Urinary bladder (tissue), 4 donors: ENCODE results near the gene AOPEP. TPM values are rescaled to one million over a fixed set of nuclear protein-coding genes. Genes with fewer than 3 reads are reported as not detected.

Experiments
- DNase-seq: peaks from one replicate; pipeline ENCODE4 v3.0.0-alpha.2; 2015; ENCODE audit errors: extremely low spot score
- H3K27ac ChIP-seq: one replicate; pipeline ENCODE4 v1.5.1; 2013; ENCODE audit warnings: low read depth, mild to moderate bottlenecking, moderate library complexity
- H3K36me3 ChIP-seq: one replicate; pipeline ENCODE4 v1.6.1; 2013; ENCODE audit warnings: mild to moderate bottlenecking, moderate library complexity; ENCODE audit not compliant: insufficient read depth
- H3K4me1 ChIP-seq: one replicate; pipeline ENCODE4 v1.6.1; 2013; ENCODE audit warnings: mild to moderate bottlenecking, moderate library complexity; ENCODE audit not compliant: insufficient read depth
- H3K4me3 ChIP-seq: one replicate; pipeline ENCODE4 v1.5.1; 2013; ENCODE audit warnings: low read depth, low read length
- WGBS: extraction: QIAGEN DNeasy Blood & Tissue Kit; methylation state at CpG from one replicate; pipeline ENCODE4 v1.1.7; 2013; 5-methylcytosine and 5-hydroxymethylcytosine counted together
- polyA plus RNA-seq: library from polyadenylated mRNA; stranded (reverse); fragments of 200-250 nt; gene quantifications from one replicate; pipeline ENCODE4 v1.2.3, GENCODE V29; 2013
- total RNA-seq: library from RNA; depleted of rRNA; stranded (reverse); fragments of >200 nt; gene quantifications from one replicate; pipeline ENCODE4 v1.2.3, GENCODE V29; 2014
- donor health status: healthy with polysubstance abuse.
- donor health status: healthy.

AOPEP gene
- total and polyA plus RNA-seq, 2 donors, result 99.2 to 136 TPM

DNA sequence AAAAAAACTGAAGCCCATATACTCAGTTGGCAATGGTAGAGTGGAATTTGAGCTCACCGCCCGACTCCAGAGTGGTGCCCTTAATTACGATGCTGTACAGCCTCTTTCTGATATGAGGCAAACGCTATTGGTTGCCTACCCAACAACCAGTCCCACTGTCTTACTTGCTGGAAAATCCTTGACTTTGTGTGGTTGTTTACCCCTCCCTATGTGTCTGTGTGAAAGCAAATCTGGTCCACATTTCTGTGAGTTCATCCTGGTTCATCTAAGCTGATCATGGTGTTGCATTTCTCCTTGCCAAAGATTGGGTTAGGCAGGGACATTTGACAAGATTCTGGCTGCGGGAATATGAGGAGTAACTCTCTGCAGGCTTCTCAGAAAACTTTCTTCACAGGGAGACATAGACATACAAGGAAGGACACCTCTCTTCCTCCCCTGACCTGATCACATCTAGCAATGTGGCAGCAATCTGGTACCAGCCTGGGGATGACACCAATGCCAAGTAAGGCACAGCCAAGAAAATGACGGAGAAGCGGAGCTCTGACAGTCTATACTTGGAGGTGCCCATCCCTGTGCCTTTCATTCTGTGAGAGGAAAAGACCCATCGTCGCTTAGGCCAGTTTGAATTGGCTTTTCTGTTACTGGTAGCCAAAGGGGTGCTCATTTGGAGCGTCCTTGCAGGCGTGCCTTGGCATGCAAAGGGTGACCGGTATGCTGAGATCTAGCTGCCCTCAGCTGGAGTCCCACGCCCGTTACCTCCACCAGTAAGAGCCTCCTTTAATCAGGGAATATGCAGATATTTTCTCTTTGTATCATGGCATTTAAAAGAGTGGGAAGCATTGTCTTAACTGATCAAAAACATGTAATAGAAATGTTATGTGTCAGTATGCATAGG lies 124.3 kb downstream of the AOPEP start:
- no peak for DNase-seq
- Histone ChIP-seq H3K36me3 (no peaks in the 10 kb centered on the region), H3K4me3 (no peak overlapping the region), H3K4me1 (peaks cover 2% of the 10 kb centered on the region), H3K27ac (no peak overlapping the region)
- WGBS, result 97% methylated on average over 14 of the region's 14 CpGs

DNA sequence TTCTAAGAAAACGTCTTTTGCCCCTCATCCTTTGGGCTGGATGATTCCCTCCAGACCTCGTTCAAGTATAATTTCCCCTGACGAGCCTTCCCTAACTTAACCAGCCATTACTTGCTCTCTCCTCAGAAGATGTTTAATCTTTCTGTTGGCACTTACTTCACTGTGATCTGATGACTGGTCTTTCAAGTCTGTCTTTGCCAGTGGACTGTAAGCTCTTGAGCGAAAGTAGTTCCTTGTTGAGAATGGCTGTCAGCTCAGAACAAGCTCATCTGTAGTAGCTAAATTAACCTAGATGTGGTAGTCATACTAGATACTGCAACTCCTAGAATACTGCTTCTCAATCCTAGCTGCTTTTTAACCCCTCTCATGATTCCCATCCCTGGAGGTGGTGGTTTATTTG lies 125.0 kb downstream of the AOPEP start:
- no peak overlapping the region for H3K27ac ChIP-seq
- H3K36me3 ChIP-seq, result no peaks in the 10 kb centered on the region
- 96% methylated on average over 4 of the region's 4 CpGs for WGBS
- H3K4me1 ChIP-seq, result peaks cover 2% of the 10 kb centered on the region
- no peak for DNase-seq
- H3K4me3 ChIP-seq, result no peak overlapping the region

DNA sequence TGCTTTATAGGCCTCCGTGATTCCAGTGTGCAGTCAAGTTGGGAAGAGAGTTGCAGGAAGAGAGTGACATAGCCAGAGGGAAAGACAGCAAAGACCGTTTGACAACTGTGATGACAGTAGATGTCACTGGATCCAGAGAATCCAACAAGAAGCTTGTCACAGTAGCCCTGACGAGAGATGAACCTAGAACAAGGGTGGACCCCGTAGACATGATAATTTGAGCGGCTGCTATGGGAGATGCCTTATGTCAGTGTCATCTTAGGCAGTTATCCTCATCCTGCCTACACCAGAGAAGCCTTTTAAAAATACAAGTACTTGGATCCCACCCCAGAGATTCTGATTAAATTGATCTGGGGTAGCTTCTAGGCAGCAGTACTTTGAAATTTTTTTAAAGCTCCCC lies 125.4 kb downstream of the AOPEP start:
- Histone ChIP-seq H3K27ac (no peak overlapping the region), H3K4me1 (peaks cover 2% of the 10 kb centered on the region), H3K36me3 (no peaks in the 10 kb centered on the region), H3K4me3 (no peak overlapping the region)
- WGBS, result 98% methylated on average over 5 of the region's 5 CpGs
- DNase-seq, result no peak

DNA sequence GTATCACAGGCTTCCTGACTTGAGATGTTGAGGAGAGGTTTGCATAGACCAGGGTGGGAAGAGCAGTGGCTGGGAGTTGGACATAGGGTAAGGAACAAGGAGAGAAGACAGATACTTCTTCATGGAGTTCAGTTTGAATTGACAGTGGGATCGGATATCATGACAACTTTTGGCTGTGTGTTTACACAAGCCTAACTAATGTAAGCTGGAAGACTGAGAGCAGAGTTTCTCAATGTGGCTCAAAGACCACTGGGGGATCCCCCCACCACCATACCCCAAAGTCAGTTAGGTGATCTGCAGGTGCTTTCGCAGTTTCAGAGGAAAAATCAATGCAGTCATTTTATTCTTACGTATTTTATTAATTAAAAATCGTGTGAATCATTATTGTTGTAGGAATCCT lies 125.9 kb downstream of the AOPEP start:
- Histone ChIP-seq H3K4me3 (no peak overlapping the region), H3K36me3 (no peaks in the 10 kb centered on the region), H3K4me1 (peaks cover 2% of the 10 kb centered on the region), H3K27ac (no peak overlapping the region)
- no peak for DNase-seq
- 91% methylated on average over 4 of the region's 4 CpGs for WGBS

DNA sequence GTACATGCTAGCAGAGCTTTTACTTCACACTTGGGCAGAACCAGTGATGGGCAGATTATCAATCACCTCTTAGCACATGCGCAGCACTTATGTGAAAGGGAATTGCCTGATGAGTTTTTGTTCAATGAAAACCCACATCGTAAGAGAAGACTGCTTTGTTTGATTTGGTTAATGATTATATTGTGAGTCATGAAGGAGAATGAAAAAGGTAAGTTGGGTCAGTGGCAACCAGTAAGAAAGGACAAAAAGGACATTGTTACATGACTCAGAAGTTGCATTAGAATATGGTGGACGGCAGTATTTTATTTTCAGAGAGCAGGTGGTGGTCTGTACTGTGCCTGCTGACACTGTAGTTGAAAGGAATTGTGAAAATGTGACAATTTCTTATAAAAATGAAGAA lies 127.4 kb downstream of the AOPEP start:
- H3K27ac ChIP-seq, result no peak overlapping the region
- H3K36me3 ChIP-seq, result no peaks in the 10 kb centered on the region
- H3K4me3 ChIP-seq, result no peak overlapping the region
- WGBS, result 91% methylated on average over 3 of the region's 3 CpGs
- peaks cover 2% of the 10 kb centered on the region for H3K4me1 ChIP-seq
- DNase-seq, result no peak

DNA sequence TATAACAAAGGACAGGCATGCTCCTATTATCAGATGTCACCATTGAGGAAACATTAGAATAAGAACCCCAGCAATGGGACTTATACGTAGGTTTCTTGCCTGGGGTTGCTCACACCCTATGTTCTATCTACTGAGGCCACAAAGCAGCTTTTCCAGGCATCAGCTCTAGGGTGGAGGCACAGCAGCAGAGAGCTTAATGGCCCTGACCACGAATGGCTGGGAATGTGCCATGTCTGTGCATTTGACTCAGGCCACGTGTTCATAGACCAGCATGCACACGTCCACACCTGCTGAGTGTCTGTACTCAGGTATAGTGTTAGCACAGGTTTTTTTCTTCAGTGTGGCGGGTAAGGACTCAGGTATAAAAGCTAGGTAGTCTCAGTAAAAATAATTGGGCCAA lies 129.4 kb downstream of the AOPEP start:
- Histone ChIP-seq H3K27ac (no peak overlapping the region), H3K4me1 (peaks cover 2% of the 10 kb centered on the region), H3K4me3 (no peak overlapping the region), H3K36me3 (no peaks in the 10 kb centered on the region)
- no peak for DNase-seq
- 85% methylated on average over 5 of the region's 5 CpGs for WGBS

DNA sequence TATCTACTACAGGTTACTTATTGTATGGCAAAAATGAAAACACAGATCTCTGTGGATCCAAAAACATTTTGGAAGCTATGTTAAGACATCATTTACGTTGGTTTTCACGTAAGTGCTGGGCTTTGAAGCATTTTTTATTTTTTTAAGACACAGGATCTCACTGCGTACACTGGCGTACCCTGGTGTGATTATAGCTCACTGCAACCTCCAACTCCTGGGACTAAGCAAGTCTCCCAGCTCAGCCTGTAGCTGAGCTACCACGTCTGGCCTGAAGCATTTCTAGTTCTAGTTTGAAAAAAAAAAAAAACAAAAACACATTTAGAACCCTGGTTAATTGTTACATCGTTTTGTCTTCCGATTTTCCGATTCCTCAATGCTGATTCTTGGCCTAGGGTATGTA lies 131.3 kb downstream of the AOPEP start:
- Histone ChIP-seq H3K36me3 (no peaks in the 10 kb centered on the region), H3K4me1 (no peaks in the 10 kb centered on the region), H3K27ac (no peak overlapping the region), H3K4me3 (no peak overlapping the region)
- 91% methylated on average over 8 of the region's 8 CpGs for WGBS
- no peak for DNase-seq

DNA sequence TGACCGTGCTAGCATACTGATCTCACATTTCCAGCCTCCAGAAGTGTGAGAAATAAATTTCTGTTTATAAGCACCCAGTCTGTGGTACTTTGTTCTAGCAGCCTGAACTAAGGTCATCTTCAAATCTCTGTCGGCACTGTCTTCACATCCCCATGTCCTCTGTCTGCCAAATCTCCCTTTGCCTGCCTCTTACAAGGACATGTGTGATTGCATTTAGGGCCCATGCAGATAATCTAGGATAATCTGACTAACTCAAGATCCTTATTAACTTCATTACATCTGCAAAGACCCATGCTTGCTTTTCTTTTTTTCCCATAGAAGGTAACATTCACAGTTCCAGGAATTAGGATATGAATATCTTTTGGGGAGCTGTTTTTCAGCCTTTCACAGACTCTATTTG lies 132.7 kb downstream of the AOPEP start:
- H3K4me1 ChIP-seq, result no peaks in the 10 kb centered on the region
- H3K27ac ChIP-seq, result no peak overlapping the region
- DNase-seq, result no peak
- 82% methylated on average over 2 of the region's 2 CpGs for WGBS
- H3K4me3 ChIP-seq, result no peak overlapping the region
- H3K36me3 ChIP-seq, result no peaks in the 10 kb centered on the region

DNA sequence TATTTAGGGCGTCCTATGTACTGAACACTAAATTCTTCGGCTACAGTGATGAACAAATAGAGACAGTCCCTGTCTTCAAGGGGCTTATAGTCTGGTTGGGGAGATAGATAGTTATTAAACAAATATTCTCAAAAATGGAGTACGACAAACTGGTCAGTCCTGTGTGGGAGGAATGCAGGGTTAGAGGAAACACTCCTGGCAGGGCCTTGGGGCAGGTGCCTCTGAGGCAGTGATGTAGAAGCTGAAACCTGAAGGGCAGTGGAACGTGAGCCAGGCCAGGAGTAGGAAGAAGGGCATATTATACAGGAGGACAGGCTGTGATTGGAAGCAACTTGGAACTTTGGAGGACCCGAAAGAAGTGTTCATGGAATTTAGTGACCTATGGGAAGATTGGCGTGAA lies 133.4 kb downstream of the AOPEP start:
- Histone ChIP-seq H3K4me1 (no peaks in the 10 kb centered on the region), H3K36me3 (no peaks in the 10 kb centered on the region), H3K27ac (no peak overlapping the region), H3K4me3 (no peak overlapping the region)
- 98% methylated on average over 6 of the region's 6 CpGs for WGBS
- DNase-seq, result no peak

DNA sequence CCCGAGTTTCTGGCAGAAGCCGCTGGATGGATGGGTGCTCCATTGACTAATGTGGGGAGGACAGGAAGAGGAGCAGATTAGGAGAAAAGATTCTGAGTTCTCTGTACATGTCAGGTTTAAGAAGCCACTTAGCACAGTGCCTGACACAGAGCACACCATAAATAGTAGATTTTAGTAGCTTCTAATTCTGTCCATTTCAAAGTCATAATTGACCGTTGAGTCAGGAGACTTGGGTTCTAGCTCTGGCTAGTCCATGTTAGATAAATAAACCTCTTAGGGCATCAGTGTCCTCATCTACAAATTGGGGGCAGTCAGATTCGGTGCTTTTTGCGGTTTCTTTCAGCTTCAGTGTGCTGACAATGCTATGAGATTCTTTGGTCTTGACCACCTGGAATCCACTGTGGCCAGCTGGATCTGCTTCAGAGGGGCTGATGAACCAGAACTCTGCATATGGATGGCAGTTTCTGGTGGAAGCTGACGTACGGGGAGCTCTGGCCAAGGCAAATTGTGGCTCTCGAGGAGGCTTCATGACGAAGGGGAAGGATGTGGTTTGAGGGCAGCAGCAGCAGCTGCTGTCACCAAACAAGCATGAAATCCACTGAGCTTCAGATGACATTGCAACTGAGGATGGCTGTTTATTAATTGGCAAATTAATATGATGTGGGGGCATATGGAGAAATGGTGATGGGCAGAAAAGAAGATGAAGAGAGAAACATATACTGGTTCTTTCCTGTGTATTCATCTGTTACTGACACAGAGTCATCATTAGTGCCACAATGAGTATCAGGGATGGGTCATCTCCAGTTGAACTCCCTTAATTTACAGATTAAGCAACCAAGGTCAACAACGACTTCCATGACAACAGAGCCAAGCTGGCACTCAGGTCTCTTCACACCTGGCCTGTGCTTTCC lies 134.4 kb downstream of the AOPEP start:
- no peak for DNase-seq
- no peak overlapping the region for H3K4me3 ChIP-seq
- H3K27ac ChIP-seq, result peak overlapping the region; percentile 62
- 85% methylated on average over 10 of the region's 10 CpGs for WGBS
- no peaks in the 10 kb centered on the region for H3K4me1 ChIP-seq
- no peaks in the 10 kb centered on the region for H3K36me3 ChIP-seq

DNA sequence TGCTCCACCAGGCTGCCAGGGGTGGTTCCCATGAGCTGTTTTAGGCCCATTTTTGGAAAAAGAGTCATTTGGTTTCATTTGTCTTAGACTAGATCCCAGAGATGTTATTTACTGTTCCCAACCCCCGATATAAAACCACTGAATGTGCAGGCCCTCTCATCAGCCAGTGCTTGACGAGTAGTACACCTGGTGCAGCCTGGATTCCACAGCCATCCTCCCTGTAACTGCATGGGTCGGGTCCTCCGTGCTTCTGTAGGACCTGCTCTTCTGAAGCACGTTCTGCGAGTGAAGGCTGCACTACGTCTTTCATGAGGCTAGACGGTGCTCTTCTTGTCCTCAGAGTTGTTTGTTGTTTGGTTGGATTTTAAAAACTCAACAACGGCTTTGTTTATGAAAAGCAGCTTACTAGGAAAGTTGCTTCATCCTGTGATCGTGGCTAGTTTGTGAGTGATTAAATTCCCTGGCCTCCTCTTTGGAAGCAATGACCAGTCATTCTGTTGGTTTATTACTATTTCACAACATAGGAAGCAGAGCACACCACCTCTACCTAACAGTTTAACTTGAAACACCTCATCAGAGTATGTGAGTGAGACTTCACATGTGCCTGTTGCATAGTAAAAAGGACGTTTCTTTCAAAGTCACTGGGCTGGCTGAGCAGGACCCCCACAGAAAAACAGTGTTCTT lies 135.2 kb downstream of the AOPEP start:
- Histone ChIP-seq H3K36me3 (no peaks in the 10 kb centered on the region), H3K4me3 (no peak overlapping the region), H3K27ac (peak overlapping the region; percentile 62), H3K4me1 (no peaks in the 10 kb centered on the region)
- 69% methylated on average over 11 of the region's 11 CpGs for WGBS
- DNase-seq, result no peak

DNA sequence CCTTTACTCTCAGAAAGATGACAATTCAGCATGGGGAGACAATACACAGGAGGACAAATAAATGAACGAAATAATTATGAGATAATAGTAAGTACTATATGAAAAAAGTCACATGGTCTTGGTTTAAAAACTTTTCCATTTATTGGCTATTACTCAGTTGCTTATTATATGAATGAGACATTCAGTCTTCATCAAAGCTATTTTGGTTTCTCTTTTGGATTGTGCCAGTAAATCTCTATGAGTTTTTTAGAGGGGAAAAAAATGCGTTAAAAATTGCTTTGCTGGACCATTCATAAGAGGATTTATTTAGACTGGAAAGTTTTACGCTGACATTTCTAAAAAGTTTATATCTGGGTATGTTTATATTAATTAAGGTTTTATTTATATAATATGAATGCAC lies 137.7 kb downstream of the AOPEP start:
- 25% methylated on average over 3 of the region's 3 CpGs for WGBS
- H3K27ac ChIP-seq, result no peak overlapping the region
- peaks cover 2% of the 10 kb centered on the region for H3K4me1 ChIP-seq
- no peak for DNase-seq
- H3K36me3 ChIP-seq, result no peaks in the 10 kb centered on the region
- H3K4me3 ChIP-seq, result no peak overlapping the region

DNA sequence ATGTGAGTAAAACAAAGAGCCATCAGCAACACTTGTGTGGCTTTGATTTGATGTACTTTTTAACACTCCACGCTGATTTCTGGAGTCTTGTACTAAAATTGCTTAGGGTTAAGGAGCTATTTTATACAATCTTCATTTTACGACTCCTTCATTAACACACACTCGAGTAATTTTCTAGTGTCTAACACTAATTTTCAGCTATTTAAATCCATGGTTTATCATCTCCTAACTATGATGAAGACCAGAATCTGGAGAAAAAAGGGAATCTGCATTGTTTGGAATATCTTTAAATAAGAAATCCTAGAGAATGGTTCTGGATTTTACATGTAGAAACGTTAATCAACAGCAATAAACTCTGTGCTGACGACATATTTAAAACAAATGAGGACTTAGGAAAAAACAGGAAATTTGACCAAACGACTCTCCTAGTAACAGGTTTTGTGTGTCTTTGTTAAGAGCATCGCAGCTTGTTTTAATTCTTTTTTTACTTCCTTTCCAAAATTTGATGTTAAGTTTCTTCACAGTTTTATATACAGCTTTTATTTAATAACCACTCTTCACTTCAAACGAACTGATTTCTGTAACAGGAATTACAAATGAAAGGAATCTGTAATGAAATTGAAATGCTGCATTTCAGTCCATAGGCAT lies 138.5 kb downstream of the AOPEP start:
- Histone ChIP-seq H3K36me3 (no peaks in the 10 kb centered on the region), H3K4me1 (peaks cover 2% of the 10 kb centered on the region), H3K4me3 (no peak overlapping the region), H3K27ac (peak overlapping the region; percentile 74)
- no peak for DNase-seq
- WGBS, result 24% methylated on average over 8 of the region's 8 CpGs
